Effector CD4-positive, alpha-beta T cell (primary cell): ENCODE measurements around the gene TPP1.

ENCODE experiments used
- DNase-seq: peaks from one replicate; pipeline ENCODE4 v3.0.0-alpha.2; 2020

TPP1 gene

DNA sequence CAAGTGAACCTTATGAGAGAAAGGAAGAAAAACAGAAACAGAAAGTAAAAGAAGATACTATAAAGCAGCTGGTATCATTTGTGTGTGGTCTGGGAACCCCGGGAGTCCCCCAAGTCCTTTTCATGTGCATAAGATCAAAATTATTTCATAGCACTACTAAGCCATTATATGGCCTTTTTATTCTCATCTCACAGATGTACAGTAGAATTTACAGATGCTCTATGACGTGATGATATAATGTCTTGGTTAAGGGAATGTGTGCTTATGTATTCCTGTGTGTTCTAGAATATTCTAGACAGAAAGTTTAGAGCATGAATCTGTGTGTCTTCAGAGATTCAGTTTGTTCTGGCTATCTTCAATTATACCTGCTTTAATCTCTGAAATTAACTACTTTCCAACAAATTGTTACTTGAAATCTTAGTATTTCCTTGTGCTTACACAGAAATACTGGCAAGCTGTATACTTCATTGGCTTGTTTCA, 8.6 kb upstream of the TPP1 start:
- no peak for DNase-seq

- DNase-seq = no peak
Observed at GRCh38 chr11:6626971-6627761, 7.9 kb upstream of the TPP1 start.

- no peak for DNase-seq
Observed at GRCh38 chr11:6625832-6626420, 6.7 kb upstream of the TPP1 start.

DNA sequence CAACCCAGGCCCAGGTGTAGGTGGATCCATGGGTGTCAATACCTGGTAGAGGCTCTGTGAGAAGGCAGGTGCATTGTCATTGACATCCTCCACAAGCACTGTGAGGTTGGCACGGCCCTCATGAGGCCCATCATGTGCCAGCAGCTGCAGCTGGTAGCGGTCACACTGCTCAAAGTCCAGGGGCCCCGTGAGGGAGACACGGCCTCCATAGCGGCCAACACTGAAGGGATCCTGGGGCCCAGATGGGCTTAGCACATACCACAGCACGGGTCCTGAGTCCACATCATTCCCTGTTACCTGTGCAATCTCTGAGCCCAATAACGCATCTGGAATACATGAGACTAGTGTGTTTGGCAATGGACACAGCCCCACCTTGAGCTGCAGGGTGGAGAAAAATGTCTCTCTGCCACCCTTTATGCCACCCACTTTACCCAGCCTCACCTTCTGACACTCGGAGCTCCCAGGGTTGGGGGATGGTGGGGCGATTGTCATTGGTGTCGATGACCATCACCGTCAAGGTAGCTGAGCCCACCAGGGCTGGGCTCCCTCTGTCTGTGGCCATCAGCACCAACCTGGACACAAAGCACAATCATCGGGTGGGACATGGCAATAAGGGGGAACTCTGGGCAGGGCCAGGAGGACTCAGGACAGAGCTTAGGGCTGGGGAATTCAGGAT, 6.1 kb upstream of the TPP1 start:
- no peak for DNase-seq

GRCh38 chr11:6623391-6624363, 4.5 kb upstream of the TPP1 start:
- no peak for DNase-seq

DNA sequence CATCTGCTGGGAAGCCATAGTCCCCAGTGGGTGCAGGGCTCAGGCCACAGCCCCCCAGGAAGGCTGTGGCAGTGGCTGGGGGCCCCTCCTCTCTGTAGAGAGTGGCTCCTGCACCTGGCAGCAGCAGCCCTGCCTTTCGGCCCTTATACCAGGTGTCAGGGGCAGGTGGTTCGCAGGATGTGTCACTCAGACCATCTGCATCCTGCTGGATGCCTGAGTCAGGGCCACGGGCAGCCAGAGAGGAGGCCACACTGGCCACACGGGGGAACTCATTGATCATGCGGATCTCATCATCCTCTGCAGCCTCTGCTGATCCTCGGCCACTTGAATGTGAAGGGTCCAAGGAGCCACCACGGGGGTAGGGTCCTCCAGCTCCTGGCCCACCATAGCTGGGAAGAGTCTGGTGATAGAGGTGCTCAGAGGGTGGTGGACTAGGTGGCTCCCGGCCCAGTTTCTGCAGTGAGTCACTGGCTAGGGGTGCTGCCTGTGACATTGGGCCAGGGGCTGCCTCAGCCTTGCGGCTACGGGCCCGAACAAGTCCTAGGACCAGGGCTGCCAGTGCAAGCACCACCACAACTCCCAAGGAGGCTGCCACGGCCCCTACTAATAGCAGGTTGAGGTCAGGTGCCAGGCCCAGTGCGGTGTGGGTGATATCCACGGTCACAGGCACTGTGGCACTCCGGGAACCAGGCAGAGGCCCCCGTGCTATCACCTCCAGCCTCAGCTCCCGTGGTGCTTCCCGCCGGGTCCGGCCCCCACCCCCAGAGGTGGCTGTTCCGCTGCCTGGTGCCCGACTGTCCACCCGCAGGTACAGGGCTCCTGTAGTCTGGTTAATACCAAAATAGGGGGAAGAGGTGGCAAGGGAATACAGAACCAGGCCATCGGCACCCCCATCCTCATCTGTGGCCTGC, 3.3 kb upstream of the TPP1 start:
- DNase-seq = no peak

DNA sequence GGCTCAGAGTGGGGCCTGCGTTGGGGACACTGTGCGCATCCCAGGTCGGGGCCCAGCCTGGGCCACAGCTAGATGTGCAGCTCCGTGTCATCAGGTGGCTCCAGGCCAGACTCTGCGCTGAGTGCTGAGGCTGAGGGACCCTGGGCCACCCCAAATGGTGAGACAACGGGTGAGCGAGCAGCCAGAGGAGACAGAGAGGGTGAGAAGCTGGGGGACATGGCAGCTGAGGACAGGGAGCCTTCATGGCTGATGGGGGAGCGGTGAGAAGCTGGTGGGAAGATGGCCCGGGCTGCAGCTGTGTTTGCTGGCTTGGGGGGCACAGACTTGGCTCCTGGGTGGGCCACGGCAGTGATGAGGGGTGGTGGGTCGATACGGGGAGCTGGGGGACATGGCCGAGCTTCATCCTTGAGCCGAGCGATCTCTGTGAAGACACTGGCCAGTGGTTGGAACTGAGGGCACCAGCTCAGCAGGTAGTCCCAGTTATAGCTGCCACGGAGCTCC, 2.5 kb upstream of the TPP1 start:
- no peak for DNase-seq

DNA sequence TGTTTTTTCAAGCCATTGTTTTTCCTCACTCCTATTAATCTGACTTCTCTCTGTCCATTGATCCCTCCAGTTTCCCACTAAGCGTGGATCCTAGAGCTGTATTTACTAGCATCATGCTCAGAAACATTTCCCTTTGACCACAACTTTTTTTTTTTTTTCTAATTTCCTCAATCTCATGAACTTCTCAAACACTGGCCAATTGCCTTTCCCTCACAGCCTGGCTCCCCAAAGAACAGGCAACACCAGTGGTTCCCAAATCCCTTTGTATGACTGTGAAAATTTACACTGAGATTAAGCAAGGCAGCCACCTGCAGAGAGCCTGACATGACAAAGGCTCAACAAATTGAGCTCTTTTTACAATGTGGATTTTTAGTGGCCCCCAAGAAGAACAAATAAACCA, 1.4 kb upstream of the TPP1 start:
- DNase-seq = no peak

- peak; percentile 65 for DNase-seq
Observed at GRCh38 chr11:6618117-6619003, 862 bp downstream of the TPP1 start.

GRCh38 chr11:6617315-6617781, 1.9 kb downstream of the TPP1 start:
- no peak for DNase-seq

GRCh38 chr11:6616596-6617250, 2.5 kb downstream of the TPP1 start:
- no peak for DNase-seq

DNA sequence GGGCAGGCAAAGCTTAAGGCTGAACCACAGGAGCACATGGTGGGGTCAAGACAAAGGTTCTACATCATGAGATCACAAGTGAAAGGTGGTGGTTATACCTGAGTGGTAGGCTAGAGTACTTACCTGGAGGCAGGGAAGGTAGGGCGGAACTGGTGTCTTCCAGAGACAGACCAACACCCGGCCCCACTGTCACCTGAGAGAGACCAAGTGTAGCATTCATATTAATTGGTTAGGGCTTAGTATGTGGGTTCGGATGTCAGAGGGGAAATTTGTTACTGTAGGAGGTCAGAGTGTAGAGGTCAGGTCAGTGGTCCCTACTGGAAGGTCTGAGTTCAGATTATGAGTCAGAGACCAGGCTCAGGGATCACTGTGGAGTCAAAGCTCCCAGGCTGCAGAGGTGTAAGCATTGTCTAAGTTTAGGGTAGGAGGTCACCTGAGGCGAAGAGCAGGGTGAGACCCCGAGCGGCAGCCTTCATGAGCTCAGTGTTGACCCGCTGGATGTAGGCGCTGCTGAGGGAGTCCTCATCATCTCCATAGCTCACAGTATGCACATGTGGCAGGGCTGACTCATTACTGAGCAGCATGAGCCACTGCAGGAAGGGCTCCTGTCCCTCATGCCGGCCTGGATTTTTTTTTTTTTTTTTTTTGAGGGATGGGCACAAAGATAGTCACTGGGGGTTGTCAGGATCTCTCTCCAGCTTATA, 3.2 kb downstream of the TPP1 start:
- no peak for DNase-seq

DNA sequence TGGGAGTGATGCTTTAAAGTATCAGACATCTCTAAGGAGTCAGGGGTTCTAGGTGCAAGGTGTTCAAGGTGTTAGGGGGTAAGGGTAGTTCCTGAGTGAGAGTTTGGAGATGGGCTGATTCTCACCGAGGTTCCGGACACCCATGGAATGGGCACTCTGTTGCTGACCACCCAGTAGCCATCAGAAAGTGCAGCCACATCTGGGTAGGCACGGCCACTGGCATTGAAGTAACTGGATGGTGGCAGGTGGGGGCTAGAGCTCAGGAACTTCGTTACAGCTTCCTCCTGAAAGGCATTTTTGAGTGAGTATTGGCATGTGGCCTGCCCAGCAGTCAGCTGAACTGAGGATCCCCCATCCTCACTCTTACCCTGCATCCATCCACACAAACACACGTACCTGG, 4.2 kb downstream of the TPP1 start:
- no peak for DNase-seq

- no peak for DNase-seq
Observed at GRCh38 chr11:6614446-6614845, 4.8 kb downstream of the TPP1 start.

GRCh38 chr11:6613496-6613895, 5.7 kb downstream of the TPP1 start:
- no peak for DNase-seq

DNA sequence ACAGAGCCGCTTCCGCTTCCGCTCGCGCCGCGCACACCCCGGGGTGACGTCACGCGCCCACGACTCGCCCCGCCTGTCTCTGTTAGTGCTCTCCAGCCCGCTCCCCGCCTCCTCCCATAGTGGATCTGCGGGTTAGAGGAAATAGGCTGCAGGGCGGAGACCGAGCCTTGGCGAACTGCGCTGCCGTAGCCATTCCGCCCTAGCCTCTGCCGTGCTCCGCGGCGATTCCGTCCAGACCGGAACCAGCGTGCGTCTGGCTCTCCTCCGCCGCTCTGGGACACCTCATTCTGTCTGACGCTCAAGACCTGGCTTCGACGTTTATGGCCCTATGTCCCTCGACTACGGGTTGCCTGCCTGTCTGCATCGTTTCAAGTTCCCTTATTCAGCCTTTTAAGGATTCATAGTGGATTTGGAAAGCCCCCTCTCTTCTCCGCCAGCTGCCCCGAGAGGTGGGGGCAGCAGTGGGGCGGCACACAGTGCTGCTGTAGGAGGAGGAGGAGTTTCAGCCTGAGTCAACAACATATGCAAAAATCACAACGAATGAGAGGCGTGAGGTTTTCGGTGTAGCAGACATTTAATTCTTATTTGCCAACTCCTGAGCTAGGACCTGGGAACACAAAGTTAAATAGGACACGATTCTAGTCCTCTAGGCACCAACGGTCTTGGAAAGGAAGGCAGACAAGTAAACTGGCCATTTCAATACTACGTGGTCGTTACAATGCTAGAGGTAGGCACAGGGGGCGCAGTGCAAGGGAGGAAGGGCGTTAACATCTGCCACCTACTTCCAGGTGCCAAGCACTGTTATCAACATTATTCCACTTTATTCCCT, 6.8 kb downstream of the TPP1 start, which contains the start of gene TAF10:
Gene TAF10 (minus strand): TSS at position 4 of the 829 bp plus-strand sequence. CDS start 27 bp downstream, outside the sequence.
- DNase-seq = peak; percentile 95

DNA sequence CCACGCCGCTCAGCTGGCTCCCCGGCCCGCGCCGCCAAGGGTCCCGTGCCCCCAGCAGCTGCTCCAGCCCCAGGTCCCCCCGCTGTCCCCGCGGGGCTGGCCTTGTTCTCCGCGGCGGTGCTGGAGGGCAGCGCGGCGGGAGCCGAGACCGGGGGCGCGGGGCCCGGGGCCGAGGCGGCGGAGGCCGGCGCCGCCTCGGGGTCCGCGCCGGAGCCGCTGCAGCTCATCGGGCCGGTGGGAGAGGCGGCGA, 7.3 kb downstream of the TPP1 start:
- no peak for DNase-seq
